ENCODE data around the gene LRP1B.

LRP1B gene

GRCh38 chr2:140257692-140258300, 1873.0 kb downstream of the LRP1B start:
- DNase-seq, result no peak

GRCh38 chr2:140256080-140256479, 1874.7 kb downstream of the LRP1B start:
- DNase-seq, result no peak

GRCh38 chr2:140249821-140250220, 1881.0 kb downstream of the LRP1B start:
- no peak for DNase-seq

GRCh38 chr2:140248623-140249022, 1882.2 kb downstream of the LRP1B start:
- DNase-seq, result no peak

- no peak for DNase-seq
Measured at GRCh38 chr2:140247451-140248195, 1883.2 kb downstream of the LRP1B start.

GRCh38 chr2:140246957-140247356, 1883.9 kb downstream of the LRP1B start:
- no peak for DNase-seq

GRCh38 chr2:140246058-140246457, 1884.8 kb downstream of the LRP1B start:
- no peak for DNase-seq

GRCh38 chr2:140242889-140243288, 1887.9 kb downstream of the LRP1B start:
- DNase-seq, result no peak

GRCh38 chr2:140234116-140234515, 1896.7 kb downstream of the LRP1B start:
- no peak for DNase-seq

GRCh38 chr2:140210963-140211362, 1919.9 kb downstream of the LRP1B start:
- DNase-seq, result no peak

- DNase-seq, result no peak
Measured at GRCh38 chr2:140205093-140205492, 1925.7 kb downstream of the LRP1B start.

- no peak for DNase-seq
Measured at GRCh38 chr2:140203347-140203746, 1927.5 kb downstream of the LRP1B start.

- DNase-seq, result no peak
Measured at GRCh38 chr2:140201572-140201971, 1929.2 kb downstream of the LRP1B start.

GRCh38 chr2:140200764-140201163, 1930.1 kb downstream of the LRP1B start:
- DNase-seq, result no peak

- DNase-seq, result no peak
Measured at GRCh38 chr2:140200307-140200706, 1930.5 kb downstream of the LRP1B start.

- DNase-seq, result no peak
Measured at GRCh38 chr2:140199312-140199711, 1931.5 kb downstream of the LRP1B start.

GRCh38 chr2:140187086-140187485, 1943.7 kb downstream of the LRP1B start:
- no peak for DNase-seq

GRCh38 chr2:140186313-140186712, 1944.5 kb downstream of the LRP1B start:
- no peak for DNase-seq

GRCh38 chr2:140185076-140185475, 1945.7 kb downstream of the LRP1B start:
- no peak for DNase-seq

GRCh38 chr2:140183056-140183765, 1947.6 kb downstream of the LRP1B start:
- no peak for DNase-seq
